Measurements from ENCODE around the gene NFIA. TPM values are rescaled to one million over a fixed set of nuclear protein-coding genes. Genes with fewer than 3 reads are reported as not detected.

Gene NFIA
- total RNA-seq, 1 donor from 2014 or later: 41.5 TPM

DNA sequence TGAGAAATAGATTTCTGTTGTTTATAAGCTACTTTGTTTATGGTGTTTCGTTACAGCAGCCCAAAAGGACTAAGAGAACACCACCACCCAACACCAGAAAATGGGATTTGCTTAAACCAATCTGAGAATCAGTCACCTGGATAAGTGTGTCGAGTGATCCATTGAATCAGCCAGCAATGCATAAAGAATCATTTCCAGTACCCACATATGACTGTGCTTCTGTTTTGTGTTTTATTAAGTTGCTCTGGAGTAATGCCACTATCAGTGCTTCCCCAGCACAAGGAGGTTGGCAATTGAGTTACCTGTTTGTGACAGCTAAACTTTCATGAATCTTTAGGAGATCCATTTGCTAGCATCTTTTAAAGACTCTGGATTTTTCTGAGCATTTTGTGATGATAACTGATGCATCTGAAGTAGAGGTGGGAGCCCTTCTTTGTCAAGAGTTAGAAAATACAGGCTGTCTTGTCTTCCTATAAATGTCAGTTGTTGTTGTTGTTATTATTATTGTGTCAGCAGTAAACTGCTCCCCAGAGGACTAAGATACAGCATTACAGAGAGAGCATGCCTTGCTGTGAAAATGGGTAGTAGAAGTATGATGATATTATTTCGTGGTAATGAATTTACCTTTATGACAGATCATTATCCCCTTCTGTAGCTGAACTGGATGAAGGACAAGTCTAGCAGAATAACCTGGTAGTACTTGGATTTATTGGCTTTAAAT is 225.2 kb downstream of the NFIA start:
- DNase-seq: no peak

GRCh38 chr1:61310057-61310456 is 227.7 kb downstream of the NFIA start:
- no peak for DNase-seq

GRCh38 chr1:61310538-61310937 is 228.2 kb downstream of the NFIA start:
- no peak for DNase-seq

DNA sequence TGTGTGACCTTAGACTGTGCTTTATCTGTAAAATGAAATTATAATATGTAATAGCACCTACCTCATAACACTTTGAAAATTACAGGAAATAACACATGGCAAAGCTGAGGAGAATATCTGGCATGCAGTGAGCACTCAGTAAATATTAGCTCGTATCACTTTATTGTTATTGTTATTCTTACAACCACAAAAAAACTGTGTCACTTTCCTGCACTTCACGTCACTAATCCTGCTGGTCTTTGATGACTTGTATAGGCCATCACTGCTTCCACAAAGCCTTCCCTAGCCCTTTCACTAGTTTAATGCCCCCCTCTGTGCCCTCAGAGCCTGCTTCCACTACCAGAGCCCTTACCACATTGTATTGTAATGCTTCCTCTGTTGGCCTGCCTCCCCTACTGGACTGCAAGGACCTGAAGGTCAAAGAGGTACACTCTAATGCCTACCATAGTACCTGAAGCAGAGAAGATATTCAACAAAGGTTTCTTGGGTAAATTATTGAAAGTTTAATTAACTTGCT is 231.6 kb downstream of the NFIA start:
- DNase-seq: no peak

GRCh38 chr1:61315011-61315410 is 232.7 kb downstream of the NFIA start:
- DNase-seq: no peak

DNA sequence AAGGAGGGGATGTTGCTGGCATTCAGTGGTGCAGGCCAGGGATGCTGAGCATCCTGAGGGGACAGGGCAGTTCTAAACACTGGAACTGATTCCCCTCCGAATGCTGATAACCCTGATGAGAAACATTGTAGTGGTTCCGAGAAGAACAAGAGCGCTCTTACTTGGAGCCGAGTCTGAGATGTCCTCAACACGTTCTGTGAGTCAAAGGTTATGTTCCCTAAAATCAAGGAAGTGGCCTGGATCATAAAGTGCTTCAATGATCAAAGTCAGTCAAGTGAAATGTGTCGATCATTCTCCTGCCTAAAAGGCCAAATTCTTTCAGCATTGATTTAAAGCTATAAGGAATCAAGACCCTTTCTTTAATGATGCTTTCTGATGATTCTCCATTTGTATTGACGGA is 234.1 kb downstream of the NFIA start:
- no peak for DNase-seq

GRCh38 chr1:61318319-61319125 is 236.2 kb downstream of the NFIA start:
- DNase-seq: no peak

- no peak for DNase-seq
These were observed 238.2 kb downstream of the NFIA start for GRCh38 chr1:61320575-61320974.

- no peak for DNase-seq
These were observed 239.8 kb downstream of the NFIA start for GRCh38 chr1:61322008-61322744.

- no peak for DNase-seq
These were observed 240.4 kb downstream of the NFIA start for GRCh38 chr1:61322769-61323168.

- no peak for DNase-seq
These were observed 241.4 kb downstream of the NFIA start for GRCh38 chr1:61323681-61324328.

GRCh38 chr1:61326713-61327112 is 244.4 kb downstream of the NFIA start:
- DNase-seq: no peak

DNA sequence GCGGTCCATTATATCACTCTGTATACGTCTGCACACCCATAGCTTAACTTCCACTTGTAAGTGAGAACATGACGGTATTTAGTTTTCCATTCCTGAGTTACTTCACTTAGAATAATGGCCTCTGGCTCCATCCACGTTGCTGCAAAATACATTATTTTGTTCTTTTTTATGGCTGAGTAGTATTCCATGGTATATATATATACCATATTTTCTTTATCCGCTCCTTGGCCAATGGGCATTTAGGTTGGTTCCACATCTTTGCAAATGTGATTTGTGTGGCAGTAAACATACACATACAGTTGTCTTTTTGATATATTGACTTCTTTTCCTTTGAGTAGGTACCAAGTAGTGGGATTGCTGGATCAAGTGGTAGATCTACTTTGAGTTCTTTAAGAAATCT is 245.1 kb downstream of the NFIA start:
- DNase-seq: no peak

GRCh38 chr1:61329556-61329955 is 247.2 kb downstream of the NFIA start:
- DNase-seq: no peak

DNA sequence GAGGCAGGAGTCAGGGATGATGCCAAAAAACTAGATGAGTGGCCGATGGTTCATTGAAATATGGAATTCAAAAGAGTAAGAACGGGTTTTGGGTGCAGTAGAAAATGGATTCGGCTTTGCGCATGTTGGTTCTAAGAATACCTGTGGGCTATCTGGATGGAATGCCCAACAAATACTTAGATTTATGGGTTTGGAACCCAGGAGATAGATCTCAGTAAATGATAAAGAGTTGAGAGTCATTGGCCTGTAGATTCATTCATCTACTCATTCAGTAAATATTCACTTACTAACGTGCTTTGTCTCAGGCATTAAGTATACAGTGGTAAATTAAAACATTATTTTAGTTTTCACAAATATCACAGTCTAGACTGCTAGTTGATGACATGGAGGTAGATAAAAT is 247.7 kb downstream of the NFIA start:
- no peak for DNase-seq

- DNase-seq: no peak
These were observed 248.2 kb downstream of the NFIA start for GRCh38 chr1:61330571-61330970.

DNA sequence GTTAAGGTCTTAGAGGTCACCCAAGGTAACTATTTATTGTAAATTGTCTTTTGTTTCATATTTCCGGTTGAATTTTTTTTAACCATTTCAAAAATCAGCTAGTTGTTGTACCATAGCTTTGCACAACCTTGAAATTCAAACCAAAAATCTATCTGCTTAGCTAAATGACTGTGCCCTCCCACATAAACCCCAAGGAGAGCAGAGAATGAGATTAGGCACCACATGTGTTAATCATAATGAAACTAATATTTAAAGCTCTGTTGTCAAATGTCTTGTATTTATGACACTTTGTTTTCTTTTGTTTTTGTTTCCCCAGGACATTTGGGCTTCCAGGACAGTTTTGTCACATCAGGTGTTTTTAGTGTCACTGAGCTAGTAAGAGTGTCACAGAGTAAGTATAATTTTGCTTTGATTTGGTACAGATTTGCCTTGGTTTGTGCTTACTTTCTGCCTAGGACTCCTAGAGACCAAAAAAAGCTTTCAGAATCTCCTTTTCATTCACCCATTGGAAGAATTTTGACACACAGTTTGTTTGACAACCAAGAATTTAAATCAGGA is 249.9 kb downstream of the NFIA start:
- DNase-seq: no peak

GRCh38 chr1:61332796-61333195 is 250.4 kb downstream of the NFIA start:
- no peak for DNase-seq

- DNase-seq: no peak
These were observed 252.6 kb downstream of the NFIA start for GRCh38 chr1:61334718-61335589.

GRCh38 chr1:61337037-61337436 is 254.7 kb downstream of the NFIA start:
- no peak for DNase-seq

DNA sequence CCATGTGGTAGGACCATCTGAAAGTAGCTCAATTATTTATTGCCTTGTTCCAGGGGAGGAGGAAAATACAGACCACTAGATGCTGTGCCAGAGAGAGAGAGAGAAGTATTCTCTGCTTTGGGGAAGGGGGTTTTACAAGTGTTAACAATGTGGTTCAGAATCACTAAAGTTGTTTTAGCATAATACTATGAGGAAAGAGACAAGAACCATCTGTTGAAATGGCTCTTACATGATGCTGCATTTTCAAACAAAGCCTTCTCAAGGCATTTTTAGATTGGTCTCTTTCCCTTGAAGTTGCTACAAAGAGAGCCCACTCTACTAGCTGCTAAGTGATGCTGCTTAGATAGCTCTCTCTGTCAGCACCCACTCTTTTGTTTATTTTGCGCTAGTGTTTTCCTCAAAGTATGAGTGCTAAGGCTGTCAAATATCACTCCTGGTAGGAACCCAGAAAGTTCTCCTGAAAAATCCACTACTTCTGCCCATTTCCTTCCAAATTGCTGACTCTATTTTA is 255.1 kb downstream of the NFIA start:
- no peak for DNase-seq

Measured in occipital lobe (tissue), 2 donors.